ENCODE measurements around the gene APOBEC3C.

DNA sequence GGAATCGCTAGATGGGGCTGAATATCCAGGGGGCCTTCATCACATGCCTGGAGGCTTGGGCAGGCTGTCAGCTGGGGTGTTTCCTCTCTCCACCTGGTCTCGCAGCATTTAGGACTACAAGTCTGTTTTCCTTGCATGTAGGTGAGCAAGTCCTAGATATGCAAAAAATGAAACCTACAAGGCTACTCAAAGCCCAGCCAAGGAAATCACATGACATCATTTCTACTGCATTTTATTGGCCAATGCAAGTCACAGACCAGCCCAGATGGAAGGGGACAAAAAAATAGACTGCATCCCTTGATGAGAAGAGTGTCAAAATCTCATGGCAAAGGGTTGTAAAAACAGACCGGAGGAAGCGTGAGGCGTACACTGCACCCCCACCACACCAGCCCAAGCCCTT is 41.5 kb upstream of the APOBEC3C start:
- TF ChIP-seq POLR2AphosphoS5 (IDR thresholded peaks at IDR 0.05; ENCODE audit: low read depth, low read length), result no peak
- TF ChIP-seq POLR2A (IDR thresholded peaks at IDR 0.05; ENCODE audit: low read depth, low read length), result no peak
- TF ChIP-seq TAF1 (IDR thresholded peaks at IDR 0.05; ENCODE audit: borderline replicate concordance, low read depth, low read length), result no peak

Measured in GM12892 (cell line).